ENCODE measurements around the gene PARVA. TPM values are rescaled to one million over a fixed set of nuclear protein-coding genes. Genes with fewer than 3 reads are reported as not detected.
A peak's percentile ranks its signal among the peaks of the same experiment; 100 is the strongest.

Gene PARVA
- total and polyA plus RNA-seq, 12 donors = 20.1 to 84.8 (median 67.0) TPM

DNA sequence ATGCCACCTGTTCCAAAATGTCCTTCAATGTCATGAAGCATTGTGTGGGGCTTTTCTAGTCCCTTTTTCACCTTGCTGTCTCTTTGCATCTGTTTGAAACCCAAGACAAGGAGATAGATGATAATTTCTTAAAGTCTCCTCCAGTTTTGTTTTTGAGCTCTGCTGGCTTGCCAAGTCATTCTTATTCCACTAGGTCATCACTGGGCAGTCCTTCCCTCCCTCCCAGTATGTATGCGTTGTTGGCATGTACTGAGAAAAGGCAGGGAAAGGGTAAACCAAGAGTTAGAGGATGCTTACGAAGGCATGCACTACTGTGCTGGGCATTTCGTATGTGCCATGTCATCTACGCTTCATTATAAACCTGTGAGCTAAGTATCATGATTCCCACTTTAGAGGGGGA, 78.6 kb downstream of the PARVA start:
- DNase-seq (no peak), ATAC-seq (no peak)
- H3K4me1 ChIP-seq = peaks cover 12 to 87% (median 75%) of the 10 kb centered on the region in 9 donors
- H3K27me3 ChIP-seq = no peaks in the 10 kb centered on the region
- TF ChIP-seq, protein P1, sequence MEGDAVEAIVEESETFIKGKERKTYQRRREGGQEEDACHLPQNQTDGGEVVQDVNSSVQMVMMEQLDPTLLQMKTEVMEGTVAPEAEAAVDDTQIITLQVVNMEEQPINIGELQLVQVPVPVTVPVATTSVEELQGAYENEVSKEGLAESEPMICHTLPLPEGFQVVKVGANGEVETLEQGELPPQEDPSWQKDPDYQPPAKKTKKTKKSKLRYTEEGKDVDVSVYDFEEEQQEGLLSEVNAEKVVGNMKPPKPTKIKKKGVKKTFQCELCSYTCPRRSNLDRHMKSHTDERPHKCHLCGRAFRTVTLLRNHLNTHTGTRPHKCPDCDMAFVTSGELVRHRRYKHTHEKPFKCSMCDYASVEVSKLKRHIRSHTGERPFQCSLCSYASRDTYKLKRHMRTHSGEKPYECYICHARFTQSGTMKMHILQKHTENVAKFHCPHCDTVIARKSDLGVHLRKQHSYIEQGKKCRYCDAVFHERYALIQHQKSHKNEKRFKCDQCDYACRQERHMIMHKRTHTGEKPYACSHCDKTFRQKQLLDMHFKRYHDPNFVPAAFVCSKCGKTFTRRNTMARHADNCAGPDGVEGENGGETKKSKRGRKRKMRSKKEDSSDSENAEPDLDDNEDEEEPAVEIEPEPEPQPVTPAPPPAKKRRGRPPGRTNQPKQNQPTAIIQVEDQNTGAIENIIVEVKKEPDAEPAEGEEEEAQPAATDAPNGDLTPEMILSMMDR (IDR thresholded peaks at IDR 0.05) = no peak
- H3K9me3 ChIP-seq = no peaks in the 10 kb centered on the region
- peak overlapping the region in 1 of 10 donors; percentile 15 for H3K27ac ChIP-seq
- intact Hi-C loops (cut with DNase I) = no loop called here
- H3K4me3 ChIP-seq = no peak overlapping the region
- no peaks in the 10 kb centered on the region for H3K36me3 ChIP-seq
- WGBS, 2 donors = 83 to 86% methylated on average over 4 of the region's 4 CpGs

DNA sequence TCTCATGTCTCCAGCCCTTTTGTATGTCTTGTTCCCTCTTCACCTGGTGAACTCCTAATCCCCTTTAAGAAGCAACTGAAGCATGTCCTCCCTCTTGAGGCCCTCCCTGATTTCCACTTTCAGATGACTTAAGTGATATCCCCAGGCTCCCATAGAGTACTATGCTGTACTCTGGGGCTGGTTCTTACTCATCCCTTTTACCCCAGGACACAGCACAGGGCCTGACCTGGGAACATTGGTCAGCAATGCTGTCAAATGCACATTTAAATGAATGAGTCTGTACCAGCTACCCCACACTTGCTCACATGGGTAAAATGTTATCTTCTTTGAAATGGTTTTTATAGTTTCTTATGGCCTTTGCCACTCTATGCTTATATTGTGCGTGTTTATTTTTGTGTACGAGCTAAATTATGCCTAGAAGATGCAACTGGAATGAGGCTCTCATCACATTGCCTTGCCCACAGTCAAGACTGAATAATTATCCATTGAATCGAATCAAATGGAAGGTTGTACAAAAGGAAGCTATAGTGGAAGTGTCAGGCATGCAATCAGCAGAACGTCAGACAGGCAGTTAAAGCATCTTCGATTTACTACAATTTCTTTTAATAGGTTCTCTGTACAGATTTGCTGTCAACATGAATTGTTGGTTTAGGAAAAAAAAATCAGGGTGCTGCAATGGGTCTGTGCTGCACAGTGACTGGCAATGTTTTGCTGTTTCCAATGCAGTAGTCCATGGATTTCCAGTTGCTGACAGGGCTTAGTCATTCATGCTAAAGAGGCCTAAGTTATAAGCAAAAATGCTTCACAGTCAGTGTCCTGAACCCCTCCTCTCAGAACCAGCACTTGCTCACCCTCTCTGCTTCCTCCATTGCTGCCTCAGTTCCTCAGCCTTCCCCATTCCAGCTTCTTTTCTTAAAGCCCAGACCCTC, 79.5 kb downstream of the PARVA start:
- TF ChIP-seq, protein P1 (IDR thresholded peaks at IDR 0.05) = no peak
- H3K4me3 ChIP-seq = no peak overlapping the region
- H3K9me3 ChIP-seq = no peaks in the 10 kb centered on the region
- H3K36me3 ChIP-seq = no peaks in the 10 kb centered on the region
- DNase-seq (no peak), ATAC-seq (no peak)
- H3K27ac ChIP-seq = peak overlapping the region in 5 of 10 donors; percentile 17 to 54 (median 37)
- 69 to 82% methylated on average over 5 of the region's 5 CpGs for WGBS, 2 donors
- no peaks in the 10 kb centered on the region for H3K27me3 ChIP-seq
- intact Hi-C loops (cut with DNase I) = no loop called here
- H3K4me1 ChIP-seq = peaks cover 12 to 93% (median 78%) of the 10 kb centered on the region in 9 donors

DNA sequence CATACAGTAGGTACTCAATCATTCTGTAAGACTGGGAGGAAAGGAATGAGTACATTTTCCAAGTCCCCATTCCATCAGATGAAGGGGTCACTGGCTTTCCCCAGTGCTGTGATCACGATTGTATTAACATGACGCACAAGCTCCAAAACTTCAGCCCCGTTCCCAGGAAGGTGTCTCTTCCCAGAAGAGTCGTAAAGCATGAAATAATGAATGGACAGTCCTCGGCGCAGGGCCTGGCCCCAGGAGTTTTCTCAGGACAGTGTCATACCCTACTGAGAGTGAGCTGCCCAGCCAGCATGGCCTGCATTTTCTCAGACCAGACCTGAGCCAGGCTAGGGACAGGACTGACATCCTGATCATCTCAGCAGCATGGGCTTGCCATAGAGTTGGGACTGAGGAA, 80.7 kb downstream of the PARVA start:
- ATAC-seq = peak in 6 of 8 donors; percentile 30 to 60 (median 40)
- Histone ChIP-seq H3K36me3 (no peaks in the 10 kb centered on the region), H3K9me3 (no peaks in the 10 kb centered on the region), H3K4me3 (no peak overlapping the region), H3K27ac (peak overlapping the region in 5 of 10 donors; percentile 17 to 54 (median 37)), H3K27me3 (no peaks in the 10 kb centered on the region), H3K4me1 (peaks cover 12 to 87% (median 78%) of the 10 kb centered on the region in 9 donors)
- intact Hi-C loops (cut with DNase I) = no loop called here
- DNase-seq = no peak
- WGBS, 2 donors = 78 to 82% methylated on average over 6 of the region's 6 CpGs
- TF ChIP-seq, protein P1 (IDR thresholded peaks at IDR 0.05) = no peak

GRCh38 chr11:12459374-12459773, 82.0 kb downstream of the PARVA start:
- intact Hi-C loops (cut with DNase I) = no loop called here
- no peaks in the 10 kb centered on the region for H3K27me3 ChIP-seq
- no peak overlapping the region for H3K4me3 ChIP-seq
- TF ChIP-seq, protein P1 (IDR thresholded peaks at IDR 0.05) = no peak
- peaks cover 12 to 73% (median 68%) of the 10 kb centered on the region in 9 donors for H3K4me1 ChIP-seq
- ATAC-seq = no peak
- peaks cover 0 to 3% (median 0%) of the 10 kb centered on the region in 9 donors for H3K36me3 ChIP-seq
- DNase-seq = no peak
- 72 to 79% methylated on average over 5 of the region's 5 CpGs for whole genome bisulfite sequencing, 2 donors
- H3K9me3 ChIP-seq = peaks cover 0 to 7% (median 2%) of the 10 kb centered on the region in 11 donors
- peak overlapping the region in 2 of 10 donors; percentile 35 to 53 for H3K27ac ChIP-seq
